Astrocyte of the cerebellum (primary cell): ENCODE data around the gene HELB.
"Not testable (repeated sequence)": the region's sequence is repeated elsewhere in the genome, so short reads cannot be mapped to it uniquely, and the experiment has no call there.

ENCODE experiments used
- DNase-seq: peaks from one replicate; pipeline ENCODE4 v3.0.0-alpha.2; 2011; ENCODE audit warnings: low read depth
- H3K4me3 ChIP-seq: 2 replicates; pipeline ENCODE4 v1.5.1; 2011; ENCODE audit warnings: mild to moderate bottlenecking, low read depth, low read length, moderate library complexity
- CTCF ChIP-seq: IDR thresholded peaks from 2 replicates; pipeline ENCODE4 v1.5.1; 2012; ENCODE audit warnings: low read length, low read depth, moderate library complexity, mild to moderate bottlenecking; ENCODE audit errors: missing control alignments
- in situ Hi-C: cut with HindIII; loops from 2 replicates; pipeline ENCODE4 v1.10.0; 2017; ENCODE audit warnings: low sequenced_read_pairs

HELB gene

GRCh38 chr12:66290716-66291200 lies 11.5 kb upstream of the HELB start:
- in situ Hi-C loops = no loop called here
- no peak for TF ChIP-seq CTCF
- no peak overlapping the region for H3K4me3 ChIP-seq
- DNase-seq = no peak

DNA sequence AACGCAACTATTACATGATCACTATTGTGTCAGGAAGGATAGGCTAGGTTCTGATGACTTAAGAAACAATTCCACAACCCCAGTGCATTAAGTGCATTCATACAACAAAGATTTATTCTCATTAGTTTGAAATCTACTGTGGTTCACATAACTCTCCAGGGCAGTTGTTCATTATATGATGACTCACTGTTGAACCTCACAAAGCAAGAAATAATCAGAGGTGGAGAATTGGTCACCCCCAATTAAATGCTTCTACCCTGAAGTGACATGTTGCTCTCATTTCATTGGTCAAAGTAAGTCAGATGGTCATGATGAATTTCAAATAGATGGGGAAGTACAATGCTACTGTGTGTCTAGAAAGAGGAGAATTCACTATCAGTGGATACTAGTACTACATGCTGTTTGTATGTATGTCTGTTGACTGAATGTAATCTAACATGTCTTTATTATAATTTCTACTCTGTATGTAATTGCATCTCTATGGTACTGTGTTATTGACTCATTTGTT lies 6.1 kb upstream of the HELB start:
- TF ChIP-seq CTCF = no peak
- no peak overlapping the region for H3K4me3 ChIP-seq
- no peak for DNase-seq
- in situ Hi-C loops = no loop called here

DNA sequence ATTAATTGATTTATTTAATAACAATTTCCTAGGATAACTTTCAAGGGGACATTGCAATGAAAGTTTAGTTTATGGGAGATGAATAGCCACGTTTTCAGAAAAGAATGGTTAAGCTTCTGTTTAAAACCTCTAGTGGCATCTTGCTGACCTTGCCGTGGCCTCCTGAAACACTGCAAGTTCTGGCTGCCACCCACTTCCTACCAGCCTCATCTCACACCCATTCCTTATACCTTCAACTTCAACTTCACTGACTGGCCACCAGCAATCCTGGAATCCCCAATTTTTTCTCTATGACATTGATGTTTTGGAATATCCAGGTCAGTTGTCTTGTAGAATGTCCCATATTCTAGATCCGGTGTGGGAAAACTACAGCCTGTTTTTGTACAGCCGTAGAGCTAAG lies 5.2 kb upstream of the HELB start:
- no peak for TF ChIP-seq CTCF
- H3K4me3 ChIP-seq = no peak overlapping the region
- in situ Hi-C loops = no loop called here
- no peak for DNase-seq

DNA sequence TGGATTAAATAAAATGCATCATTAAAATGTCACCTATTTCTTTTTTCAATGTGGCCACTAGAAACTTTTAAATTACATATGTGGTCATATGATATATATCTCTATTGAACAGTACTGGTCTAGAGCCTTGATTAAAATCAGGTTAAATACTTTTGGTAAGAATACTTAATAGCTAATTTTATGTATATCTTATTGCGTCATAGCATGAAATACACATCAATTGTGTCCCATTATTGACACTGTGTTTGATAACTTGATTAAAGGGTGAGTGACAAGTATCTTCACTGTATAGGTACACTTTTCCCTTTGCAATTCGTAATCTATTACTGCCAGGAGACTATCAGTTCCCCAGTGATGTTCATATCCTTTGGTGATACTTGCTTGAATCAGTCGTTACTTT lies 4.4 kb upstream of the HELB start:
- in situ Hi-C loops = no loop called here
- H3K4me3 ChIP-seq = no peak overlapping the region
- no peak for TF ChIP-seq CTCF
- no peak for DNase-seq

- no peak for DNase-seq
- in situ Hi-C loops = no loop called here
- H3K4me3 ChIP-seq = peak overlapping the region; percentile 86
- no peak for TF ChIP-seq CTCF
These were observed 505 bp downstream of the HELB start for GRCh38 chr12:66302827-66303169.

GRCh38 chr12:66303316-66303804 lies 1.1 kb downstream of the HELB start:
- in situ Hi-C loops, DNase-seq: not testable (repeated sequence)
- peak overlapping the region; percentile 86 for H3K4me3 ChIP-seq

GRCh38 chr12:66304296-66304900 lies 2.1 kb downstream of the HELB start:
- no peak for DNase-seq
- in situ Hi-C loops = no loop called here
- no peak for TF ChIP-seq CTCF
- H3K4me3 ChIP-seq = no peak overlapping the region
